Muscle layer of duodenum (tissue), 2 donors: ENCODE data around the gene SLC2A9.

Source experiments
- H3K27ac ChIP-seq: one replicate; pipeline ENCODE4 v1.7.0; 2013; ENCODE audit warnings: mild to moderate bottlenecking, low read length
- H3K27me3 ChIP-seq: one replicate; pipeline ENCODE4 v1.7.0; 2013; ENCODE audit warnings: low read depth, mild to moderate bottlenecking, control low read depth, low read length
- H3K36me3 ChIP-seq, 2 donors: one replicate each; pipeline ENCODE4 v1.7.0; 2013; ENCODE audit warnings: low read length in 2 of 2, control low read depth in 1 of 2, mild to moderate bottlenecking in 1 of 2; ENCODE audit not compliant: insufficient read depth in 2 of 2, control insufficient read depth in 1 of 2
- H3K4me1 ChIP-seq, 2 donors: one replicate each; pipeline ENCODE4 v1.7.0; 2013; ENCODE audit warnings: low read length in 2 of 2, mild to moderate bottlenecking in 2 of 2, control low read depth in 1 of 2, moderate library complexity in 1 of 2; ENCODE audit not compliant: insufficient read depth in 2 of 2, control insufficient read depth in 1 of 2
- H3K4me3 ChIP-seq, 2 donors: one replicate each; pipeline ENCODE4 v1.7.0; 2013; ENCODE audit warnings: low read length in 2 of 2, low read depth in 1 of 2, mild to moderate bottlenecking in 1 of 2
- H3K9me3 ChIP-seq, 2 donors: one replicate each; pipeline ENCODE4 v1.7.0; 2013; ENCODE audit warnings: low read length in 2 of 2, control low read depth in 1 of 2, mild to moderate bottlenecking in 1 of 2; ENCODE audit not compliant: control insufficient read depth in 1 of 2
- donor health status: healthy.

The SLC2A9 gene

DNA sequence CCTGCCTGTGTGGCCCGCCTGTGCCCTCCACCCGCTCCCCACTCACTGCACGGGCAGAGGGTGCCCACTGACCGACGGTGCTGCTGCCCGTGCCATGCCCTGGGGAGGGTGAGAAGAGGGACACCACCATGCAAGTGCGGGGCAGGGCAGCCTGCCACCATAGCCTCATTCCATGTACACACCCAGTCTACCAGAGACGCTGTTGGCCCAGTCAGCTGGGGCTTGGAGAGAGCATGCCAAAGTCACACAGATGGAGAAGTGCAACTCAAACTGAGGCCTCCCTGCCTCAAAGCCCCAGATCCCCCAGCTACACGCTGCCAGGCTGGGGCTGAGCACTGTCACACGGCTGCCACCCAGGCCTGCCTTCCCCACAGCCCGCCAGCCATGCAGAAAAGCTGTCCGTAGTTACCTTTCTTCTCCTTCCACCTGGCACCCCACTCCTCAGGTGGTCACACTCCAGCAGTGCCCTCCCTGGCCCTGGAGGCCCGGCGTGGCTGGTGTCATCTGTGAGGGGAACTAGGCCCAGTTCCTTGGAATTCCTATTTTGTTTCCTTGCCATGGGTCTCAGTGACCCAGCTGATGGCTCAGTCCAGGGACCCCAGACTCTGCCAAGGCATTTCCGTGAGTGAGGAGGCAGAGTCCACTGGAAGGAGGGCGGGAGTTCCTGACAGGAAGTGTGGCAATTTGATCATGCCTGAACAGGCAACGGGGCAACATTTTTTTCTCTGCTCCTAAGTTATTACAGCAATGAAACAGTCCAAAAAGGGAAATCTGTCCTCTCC lies at the start of gene SLC2A9:
SLC2A9 (minus strand) TSS at position 627 of the 782 bp plus-strand sequence; CDS start at position 559, 68 bp downstream.
- no peaks in the 10 kb centered on the region for H3K9me3 ChIP-seq
- H3K4me1 ChIP-seq: peaks cover 4 to 6% of the 10 kb centered on the region in 2 donors
- peak within 1 kb of the TSS; percentile 62 for H3K27ac ChIP-seq
- no peaks in the 10 kb centered on the region for H3K36me3 ChIP-seq
- peak within 1 kb of the TSS in 1 of 2 donors; percentile 45 for H3K4me3 ChIP-seq
- no peaks in the 10 kb centered on the region for H3K27me3 ChIP-seq

DNA sequence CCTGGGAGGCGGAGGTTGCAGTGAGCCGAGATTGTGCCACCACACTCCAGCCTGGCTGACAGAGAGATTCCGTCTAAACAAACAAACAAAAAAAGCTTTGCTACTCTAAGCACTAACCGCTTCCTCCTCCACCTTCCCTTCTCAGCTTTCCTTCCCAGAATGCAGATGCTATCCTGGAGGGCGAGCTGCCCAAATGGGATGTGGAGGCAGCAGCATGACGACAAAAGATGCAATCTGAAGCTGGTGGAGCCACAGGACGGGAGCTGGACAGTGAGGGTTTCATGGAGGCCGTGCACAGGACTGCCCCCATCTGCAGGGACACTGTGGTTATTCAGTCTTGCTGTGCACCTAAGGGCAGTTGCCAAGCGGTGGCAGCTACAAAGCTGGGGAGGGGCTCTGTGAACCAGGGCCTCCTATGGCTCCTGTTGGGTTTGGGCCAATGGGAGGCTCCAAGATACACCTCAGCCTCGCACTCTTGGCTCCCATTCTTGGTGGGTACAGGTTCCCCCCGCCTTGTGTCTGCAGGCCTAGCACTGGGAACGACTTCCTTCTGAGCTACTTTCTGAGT lies 47.9 kb upstream of the SLC2A9 start:
- Histone ChIP-seq H3K9me3 (no peaks in the 10 kb centered on the region), H3K27ac (no peak overlapping the region), H3K36me3 (peaks cover 20 to 59% of the 10 kb centered on the region in 2 donors), H3K4me3 (no peak overlapping the region), H3K27me3 (no peaks in the 10 kb centered on the region), H3K4me1 (peaks cover 0 to 1% of the 10 kb centered on the region in 2 donors)

DNA sequence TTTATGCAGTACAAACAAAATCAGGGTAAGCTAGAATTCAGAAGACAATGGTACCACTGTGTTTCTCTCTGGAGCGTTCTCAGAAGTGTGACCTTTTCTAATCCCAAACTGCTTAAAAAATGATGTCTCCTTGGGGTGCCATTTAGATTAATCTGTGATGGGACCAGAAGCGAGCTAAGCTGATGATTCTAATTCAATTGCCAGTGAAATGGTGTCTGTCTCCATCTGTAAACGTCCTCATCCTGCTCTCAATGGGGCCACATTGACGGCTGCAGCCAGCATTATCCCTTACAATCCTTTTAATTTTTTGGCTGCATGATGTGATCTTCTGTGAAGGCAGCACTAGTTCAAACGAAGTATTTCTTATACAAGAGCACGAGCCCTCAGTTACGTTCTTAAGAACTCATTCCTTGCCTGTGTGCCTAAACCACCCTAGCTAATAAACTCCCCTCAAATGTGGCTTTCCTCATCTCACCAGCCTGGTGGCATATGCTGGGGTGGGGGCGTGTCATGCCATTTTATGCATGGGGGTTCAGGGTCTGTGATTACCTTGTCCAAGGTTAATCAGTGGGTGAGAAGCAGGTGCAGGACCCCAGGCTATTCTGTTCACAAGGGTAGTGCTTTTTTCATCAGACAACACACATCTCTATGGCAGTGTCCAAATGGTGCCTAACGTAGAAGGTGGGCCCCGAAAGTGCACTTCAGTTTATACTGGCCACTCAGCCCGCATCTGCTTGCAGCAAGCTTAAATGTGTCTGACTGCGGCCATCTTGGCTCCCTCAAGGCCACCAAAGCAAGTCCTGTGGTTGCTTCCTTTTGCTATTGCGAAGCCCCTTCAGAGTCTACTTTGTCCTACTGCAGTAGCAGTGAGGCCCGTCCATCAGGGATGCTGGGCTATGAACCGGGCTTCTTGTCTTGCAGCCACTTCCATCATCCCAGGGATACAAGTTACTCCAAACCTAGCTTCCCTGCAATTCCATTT lies 45.7 kb upstream of the SLC2A9 start:
- H3K4me3 ChIP-seq: no peak overlapping the region
- peaks cover 0 to 9% of the 10 kb centered on the region in 2 donors for H3K4me1 ChIP-seq
- H3K9me3 ChIP-seq: no peaks in the 10 kb centered on the region
- peaks cover 4 to 46% of the 10 kb centered on the region in 2 donors for H3K36me3 ChIP-seq
- H3K27me3 ChIP-seq: no peaks in the 10 kb centered on the region
- no peak overlapping the region for H3K27ac ChIP-seq

DNA sequence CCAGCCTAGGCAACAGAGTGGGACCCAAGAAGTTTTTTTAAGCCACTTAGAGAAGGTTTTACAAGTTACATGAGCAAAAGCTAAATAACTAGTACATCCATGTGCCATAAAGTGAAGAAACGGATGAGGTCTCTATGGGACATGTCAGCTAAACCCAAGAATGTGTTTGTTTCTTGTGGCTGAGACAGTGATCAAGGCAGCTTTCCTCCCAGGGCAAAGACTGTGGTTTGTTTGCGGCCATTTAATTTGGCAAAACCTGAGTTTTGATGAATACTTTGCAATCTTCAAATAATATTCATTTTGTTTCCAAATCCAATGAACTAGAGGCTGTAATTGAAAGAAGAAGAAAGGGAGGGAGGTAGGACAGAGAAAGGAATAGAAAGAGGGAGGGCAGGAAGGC lies 44.9 kb upstream of the SLC2A9 start:
- Histone ChIP-seq H3K4me1 (peaks cover 0 to 9% of the 10 kb centered on the region in 2 donors), H3K27ac (no peak overlapping the region), H3K9me3 (no peaks in the 10 kb centered on the region), H3K4me3 (no peak overlapping the region), H3K36me3 (peaks cover 4 to 52% of the 10 kb centered on the region in 2 donors), H3K27me3 (no peaks in the 10 kb centered on the region)

DNA sequence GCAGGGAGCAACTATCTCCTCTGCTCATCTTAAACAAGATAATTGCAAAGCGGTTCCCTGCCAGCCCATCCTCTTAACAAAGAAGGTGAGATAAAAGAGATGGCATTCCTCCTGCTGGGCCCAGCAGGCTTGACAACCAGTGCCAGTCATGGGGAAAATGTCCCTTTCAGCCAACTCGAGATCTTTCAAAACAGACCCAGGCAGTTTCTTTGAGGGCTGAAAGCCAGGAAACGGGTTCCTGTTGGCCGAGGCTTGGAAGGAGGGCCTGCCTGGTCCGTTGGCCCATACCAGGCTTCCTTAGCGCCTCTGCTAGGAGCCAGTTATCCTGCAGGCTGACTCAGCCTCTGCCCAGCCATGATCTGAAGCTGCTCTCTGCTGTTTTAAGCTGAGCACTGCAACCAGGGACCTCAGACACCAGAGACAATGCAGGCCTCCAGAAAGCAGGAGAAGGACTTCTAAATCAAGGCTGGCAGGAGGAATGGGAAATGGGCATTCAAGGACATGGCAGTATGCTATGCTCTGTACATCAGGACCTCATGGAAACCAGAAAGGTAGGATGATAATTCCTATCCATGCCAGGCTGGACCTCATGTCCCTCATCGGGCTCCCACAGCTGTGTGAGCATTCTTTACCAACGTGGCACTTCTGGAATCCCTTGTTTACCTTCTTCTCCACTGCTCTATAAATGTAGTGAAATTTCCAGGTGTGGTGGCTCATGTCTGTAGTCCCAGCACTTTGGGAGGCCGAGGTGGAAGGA lies 42.4 kb upstream of the SLC2A9 start:
- Histone ChIP-seq H3K9me3 (no peaks in the 10 kb centered on the region), H3K4me3 (no peak overlapping the region), H3K27me3 (no peaks in the 10 kb centered on the region), H3K36me3 (peaks cover 0 to 42% of the 10 kb centered on the region in 2 donors), H3K27ac (no peak overlapping the region), H3K4me1 (peaks cover 0 to 9% of the 10 kb centered on the region in 2 donors)

DNA sequence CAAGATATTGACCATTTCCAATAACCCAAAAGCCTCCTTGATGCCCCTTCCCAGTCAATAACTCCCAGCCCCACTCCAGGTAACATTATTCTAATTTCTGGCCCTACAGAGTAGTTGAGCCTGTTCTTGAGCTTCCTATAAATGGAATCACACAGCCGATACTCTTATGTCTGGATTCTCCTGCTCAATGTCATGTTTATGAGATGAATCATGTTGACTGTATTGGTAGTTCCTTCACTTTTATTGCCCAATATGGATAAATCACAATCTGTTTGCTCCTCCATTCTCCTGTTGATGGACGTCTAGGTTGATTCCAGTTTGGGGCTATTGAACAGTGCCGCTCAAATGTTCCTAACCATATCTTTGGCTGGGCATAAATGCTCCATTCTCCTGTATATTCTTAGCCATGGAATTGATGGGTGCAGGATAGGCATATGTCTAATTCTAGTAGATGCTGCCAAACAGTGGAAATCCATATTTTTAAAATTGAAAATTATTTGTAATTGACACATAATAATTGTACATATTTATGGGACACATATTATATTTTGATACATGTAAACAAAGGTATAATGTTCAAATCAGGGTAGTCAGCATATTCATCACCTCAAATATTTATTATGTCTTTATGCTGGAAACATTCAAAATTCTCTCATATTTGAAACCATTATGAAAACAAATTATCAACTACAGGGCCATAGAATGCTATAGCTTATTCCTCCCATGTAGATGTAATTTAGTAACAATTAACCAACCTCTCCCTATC lies 40.5 kb upstream of the SLC2A9 start:
- no peaks in the 10 kb centered on the region for H3K9me3 ChIP-seq
- no peaks in the 10 kb centered on the region for H3K27me3 ChIP-seq
- no peak overlapping the region for H3K4me3 ChIP-seq
- H3K4me1 ChIP-seq: peaks cover 0 to 13% of the 10 kb centered on the region in 2 donors
- no peak overlapping the region for H3K27ac ChIP-seq
- H3K36me3 ChIP-seq: peaks cover 0 to 29% of the 10 kb centered on the region in 2 donors

DNA sequence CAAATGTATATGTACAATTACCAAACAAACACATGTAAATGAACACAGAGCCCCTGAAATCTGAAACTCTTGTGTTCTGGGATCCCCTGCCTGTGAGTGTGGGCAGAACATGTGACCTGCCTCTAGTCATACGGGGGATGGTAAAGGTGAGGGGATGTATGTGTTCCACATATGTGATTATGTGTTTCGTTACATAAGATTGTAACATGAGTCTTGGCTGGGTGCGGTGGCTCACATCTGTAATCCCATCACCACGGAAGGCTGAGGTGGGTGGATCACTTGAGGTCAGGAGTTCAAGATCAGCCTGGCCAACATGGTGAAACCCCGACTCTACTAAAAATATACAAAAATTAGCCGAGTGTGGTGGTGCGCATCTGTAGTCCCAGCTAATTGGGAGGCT lies 37.1 kb upstream of the SLC2A9 start:
- peaks cover 0 to 19% of the 10 kb centered on the region in 2 donors for H3K4me1 ChIP-seq
- no peaks in the 10 kb centered on the region for H3K27me3 ChIP-seq
- H3K27ac ChIP-seq: no peak overlapping the region
- no peaks in the 10 kb centered on the region for H3K9me3 ChIP-seq
- H3K4me3 ChIP-seq: no peak overlapping the region
- peaks cover 0 to 9% of the 10 kb centered on the region in 2 donors for H3K36me3 ChIP-seq

DNA sequence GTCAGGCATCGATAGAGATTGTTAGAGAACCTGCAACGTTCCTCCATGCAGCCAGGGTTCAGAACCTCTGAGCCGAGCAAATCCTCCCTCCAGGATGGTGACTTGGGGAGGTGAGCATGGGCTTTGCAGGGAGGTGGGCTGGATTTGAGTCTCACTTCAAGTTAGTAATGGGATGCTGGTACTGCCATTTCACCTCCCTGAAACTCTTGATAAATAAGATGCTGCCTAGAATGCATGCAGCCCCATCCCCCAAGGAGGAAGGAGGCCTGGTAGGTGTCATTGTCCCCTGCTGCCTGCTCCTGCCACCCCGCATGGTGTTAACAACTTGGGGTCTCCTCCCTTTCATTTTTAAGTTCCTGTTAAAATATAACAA lies 35.7 kb upstream of the SLC2A9 start:
- Histone ChIP-seq H3K27me3 (no peaks in the 10 kb centered on the region), H3K9me3 (no peaks in the 10 kb centered on the region), H3K36me3 (peaks cover 0 to 9% of the 10 kb centered on the region in 2 donors), H3K4me3 (no peak overlapping the region), H3K4me1 (peaks cover 0 to 19% of the 10 kb centered on the region in 2 donors), H3K27ac (no peak overlapping the region)

DNA sequence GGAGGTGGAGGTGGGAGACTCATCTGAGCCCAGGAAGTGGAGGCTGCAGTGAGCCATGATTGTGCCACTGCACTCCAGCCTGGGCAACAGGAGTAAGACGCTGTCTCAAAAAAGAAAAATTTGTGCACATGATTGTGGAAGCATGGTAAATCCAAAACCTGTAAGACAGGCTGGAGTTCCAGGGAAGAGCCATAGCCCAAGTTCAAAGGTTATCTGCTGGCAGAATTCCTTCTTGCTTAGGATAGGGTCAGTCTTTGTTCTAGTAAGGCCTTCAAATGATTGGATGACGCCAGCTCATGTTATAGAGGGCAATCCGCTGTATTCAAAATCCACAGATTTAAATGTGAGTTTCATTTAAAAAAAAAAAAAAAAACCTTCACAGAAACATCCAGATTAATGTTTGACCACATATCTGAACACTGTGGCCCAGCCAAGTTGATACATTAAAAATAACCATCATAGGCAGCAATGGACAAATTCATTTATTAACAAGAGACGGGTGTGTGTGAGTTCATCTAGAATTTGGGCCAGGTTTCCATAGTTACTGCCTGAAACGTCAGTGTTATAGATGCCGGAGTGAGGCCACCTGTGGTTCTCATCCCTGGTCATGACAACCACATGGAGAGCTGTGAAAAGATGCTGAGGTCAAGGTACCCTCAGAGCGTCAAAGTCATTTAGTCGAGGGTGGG lies 35.2 kb upstream of the SLC2A9 start:
- H3K4me3 ChIP-seq: no peak overlapping the region
- H3K36me3 ChIP-seq: peaks cover 0 to 5% of the 10 kb centered on the region in 2 donors
- H3K27ac ChIP-seq: no peak overlapping the region
- H3K4me1 ChIP-seq: peaks cover 0 to 19% of the 10 kb centered on the region in 2 donors
- no peaks in the 10 kb centered on the region for H3K9me3 ChIP-seq
- no peaks in the 10 kb centered on the region for H3K27me3 ChIP-seq

DNA sequence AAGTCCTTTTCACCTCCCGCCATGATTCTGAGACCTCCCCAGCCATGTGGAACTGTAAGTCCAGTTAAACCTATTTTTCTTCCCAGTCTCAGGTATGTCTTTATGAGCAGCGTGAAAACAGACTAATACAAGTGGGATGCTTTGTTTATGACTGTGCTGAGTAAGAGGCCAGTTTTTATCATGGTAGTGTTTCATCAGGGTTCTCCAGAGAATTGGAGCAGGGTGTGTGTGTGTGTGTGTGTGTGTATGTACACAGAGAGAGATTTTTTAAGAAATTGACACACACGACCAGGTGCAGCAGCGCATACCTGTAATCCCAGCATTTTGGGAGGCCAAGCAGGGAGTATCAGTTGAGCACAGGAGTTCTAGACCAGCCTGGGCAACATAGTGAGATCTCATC lies 34.6 kb upstream of the SLC2A9 start:
- peaks cover 0 to 19% of the 10 kb centered on the region in 2 donors for H3K4me1 ChIP-seq

More for the DNA sequence above, 34.6 kb upstream of the SLC2A9 start:
- no peak overlapping the region for H3K4me3 ChIP-seq
- H3K9me3 ChIP-seq: no peaks in the 10 kb centered on the region
- H3K36me3 ChIP-seq: no peaks in the 10 kb centered on the region
- H3K27ac ChIP-seq: no peak overlapping the region
- H3K27me3 ChIP-seq: no peaks in the 10 kb centered on the region
